Neural cell (in vitro differentiated cells): ENCODE data around the gene LRBA.

ENCODE experiments used
- CTCF ChIP-seq: fragments of 450-650 bp; IDR thresholded peaks from 2 replicates; pipeline ENCODE4 v1.5.1; 2014; ENCODE audit warnings: antibody characterized with exemption, mild to moderate bottlenecking, moderate library complexity; ENCODE audit not compliant: poor library complexity, severe bottlenecking
- EP300 ChIP-seq: fragments of 450-650 bp; conservative IDR thresholded peaks from 2 replicates; pipeline ENCODE4 v1.6.1; 2014; ENCODE audit warnings: antibody characterized with exemption, mild to moderate bottlenecking, moderate library complexity; ENCODE audit not compliant: poor library complexity, severe bottlenecking
- EZH2 ChIP-seq: fragments of 200-600, 300-800 bp; shearing (Covaris generic), sonication (generic); IDR thresholded peaks from 2 replicates; pipeline ENCODE4 v1.6.1; 2014; ENCODE audit warnings: antibody characterized with exemption, low read length, borderline replicate concordance, mild to moderate bottlenecking; ENCODE audit not compliant: insufficient read depth, poor library complexity, severe bottlenecking
- MXI1 ChIP-seq: fragments of 450-650 bp; conservative IDR thresholded peaks from 2 replicates; pipeline ENCODE4 v1.6.1; 2014; ENCODE audit warnings: antibody characterized with exemption, mild to moderate bottlenecking; ENCODE audit not compliant: poor library complexity, severe bottlenecking
- POLR2AphosphoS5 ChIP-seq: IDR thresholded peaks from 2 replicates; pipeline ENCODE4 v1.6.1; 2012
- RAD21 ChIP-seq: fragments of 450-650 bp; conservative IDR thresholded peaks from 2 replicates; pipeline ENCODE4 v1.6.1; 2014; ENCODE audit warnings: antibody characterized with exemption, mild to moderate bottlenecking, moderate library complexity
- REST ChIP-seq: IDR thresholded peaks from 2 replicates; pipeline ENCODE4 v1.6.1; 2012; ENCODE audit warnings: borderline replicate concordance
- SMC3 ChIP-seq: fragments of 450-650 bp; conservative IDR thresholded peaks from 2 replicates; pipeline ENCODE4 v1.6.1; 2014; ENCODE audit warnings: antibody characterized with exemption, mild to moderate bottlenecking, moderate library complexity; ENCODE audit not compliant: poor library complexity
- TAF1 ChIP-seq: IDR thresholded peaks from 2 replicates; pipeline ENCODE4 v1.6.1; 2012; ENCODE audit warnings: low read depth

DNA sequence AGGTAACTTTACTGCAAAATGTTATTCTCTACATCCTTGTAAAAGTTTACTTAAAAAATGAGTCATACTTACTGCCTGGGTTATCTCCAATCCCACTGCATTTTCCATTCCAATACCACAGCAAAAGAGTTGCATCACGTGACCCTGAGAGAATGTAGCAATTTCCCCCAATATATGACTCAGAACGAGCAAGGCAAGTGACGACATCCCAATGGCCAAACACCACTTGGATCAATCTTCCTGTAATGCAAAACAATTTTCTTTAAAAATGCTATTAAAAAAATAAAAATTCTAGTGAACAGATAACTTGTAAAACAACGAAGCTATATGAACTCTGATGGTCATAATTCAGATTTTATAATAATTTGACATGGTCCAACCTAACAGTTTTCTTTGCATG, 712.5 kb downstream of the LRBA start:
- TF ChIP-seq CTCF: no peak
- no peak for TF ChIP-seq TAF1
- no peak for TF ChIP-seq REST
- TF ChIP-seq EP300: no peak
- no peak for TF ChIP-seq EZH2
- no peak for TF ChIP-seq POLR2AphosphoS5
- TF ChIP-seq SMC3: no peak
- no peak for TF ChIP-seq RAD21
- TF ChIP-seq MXI1: no peak
